Activated T-helper 2 cell treated with anti-CD3 and anti-CD28 coated beads, Interferon-gamma antibody, Interleukin-2, Interleukin-4, amounts not matched to agents 10 μg/mL and 5 μg/mL and 100 μg/mL, durations not matched to agents 14 hours and 24 hours and 36 hours (primary cell): ENCODE results near the gene CS. TPM values are rescaled to one million over a fixed set of nuclear protein-coding genes. Genes with fewer than 3 reads are reported as not detected.
"Not testable (repeated sequence)": the region's sequence is repeated elsewhere in the genome, so short reads cannot be mapped to it uniquely, and the experiment has no call there.

Experiments used
- DNase-seq: peaks from one replicate; pipeline ENCODE4 v3.0.0; 2021; ENCODE audit warnings: low spot score
- H3K27ac Mint-ChIP-seq: one replicate; pipeline ENCODE4 v1.8.0; 2021; ENCODE audit warnings: mixed read lengths
- H3K27me3 Mint-ChIP-seq: one replicate; pipeline ENCODE4 v1.8.0; 2021; ENCODE audit warnings: low read depth, mixed read lengths
- H3K36me3 Mint-ChIP-seq: one replicate; pipeline ENCODE4 v1.8.0; 2021; ENCODE audit warnings: low read depth, mixed read lengths
- H3K4me1 Mint-ChIP-seq: one replicate; pipeline ENCODE4 v1.8.0; 2021; ENCODE audit warnings: low read depth, mixed read lengths
- H3K4me3 Mint-ChIP-seq: one replicate; pipeline ENCODE4 v1.8.0; 2021; ENCODE audit warnings: low read depth, mild to moderate bottlenecking, moderate library complexity, mixed read lengths
- H3K9me3 Mint-ChIP-seq: one replicate; pipeline ENCODE4 v1.8.0; 2021; ENCODE audit warnings: mixed read lengths
- intact Hi-C: fragments of 100-400 bp; cut with micrococcal nuclease; formaldehyde crosslinking; loops from one replicate; pipeline ENCODE4 v1.15.1; 2023
- total RNA-seq: library from RNA; stranded (reverse); gene quantifications from 2 replicates; pipeline ENCODE4 v1.2.3, GENCODE V29; 2022

Gene CS
- total RNA-seq, 1 donor from 2014 or later: 253 TPM

- peak within 1 kb of the TSS; percentile 100 for H3K27ac Mint-ChIP-seq
- intact Hi-C loops: loop anchor here (1.0 to 5.0 kb wide), 7 partner anchors 18 to 393 kb away; partner anchors contain the start of genes COQ10A, CS, NABP2 and NACA
- H3K4me1 Mint-ChIP-seq: peaks cover 38% of the 10 kb centered on the region
- H3K4me3 Mint-ChIP-seq: peak within 1 kb of the TSS; percentile 96
- H3K27me3 Mint-ChIP-seq: no peaks in the 10 kb centered on the region
- peak; percentile 93 for DNase-seq
- H3K36me3 Mint-ChIP-seq: peaks cover 3% of the 10 kb centered on the region
- no peaks in the 10 kb centered on the region for H3K9me3 Mint-ChIP-seq
These were observed 33.8 kb upstream of the CS start, which contains the start of gene PAN2 for GRCh38 chr12:56333679-56334489. Gene PAN2, minus strand, starts transcription at chr12:56334000. Its CDS starts 906 bp downstream, at chr12:56333094.

DNA sequence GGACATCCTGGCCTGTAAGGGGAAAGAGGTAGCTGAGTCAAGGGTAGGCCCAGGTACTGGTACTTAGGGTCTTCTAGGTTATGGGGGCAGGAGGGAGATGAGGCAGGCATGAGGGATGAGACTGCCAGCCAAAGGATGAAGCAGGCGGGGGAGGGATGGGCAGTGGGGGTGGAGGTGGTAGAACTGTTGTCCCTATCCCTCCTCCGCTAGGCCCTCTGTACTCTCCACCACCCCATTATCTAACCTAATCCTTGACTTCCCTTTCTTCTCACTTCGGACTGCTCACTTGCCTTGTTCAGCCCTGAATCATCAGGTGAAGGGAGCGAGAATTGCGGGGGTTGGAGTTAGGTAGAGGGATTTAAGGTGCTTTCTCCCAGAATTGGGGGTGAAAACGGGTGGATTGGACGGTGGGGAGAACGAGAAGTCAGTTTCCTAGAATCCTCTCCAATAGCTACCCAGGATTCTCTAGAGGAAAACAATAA is 33.1 kb upstream of the CS start:
- DNase-seq: no peak
- no peaks in the 10 kb centered on the region for H3K9me3 Mint-ChIP-seq
- H3K27ac Mint-ChIP-seq: peak overlapping the region; percentile 100
- no peaks in the 10 kb centered on the region for H3K36me3 Mint-ChIP-seq
- H3K4me3 Mint-ChIP-seq: peak overlapping the region; percentile 96
- intact Hi-C loops: loop anchor here (1.0 to 5.0 kb wide), 5 partner anchors 17 to 394 kb away; partner anchors contain the start of genes CS, NABP2, NACA and RNF41
- no peaks in the 10 kb centered on the region for H3K27me3 Mint-ChIP-seq
- H3K4me1 Mint-ChIP-seq: peaks cover 32% of the 10 kb centered on the region

DNA sequence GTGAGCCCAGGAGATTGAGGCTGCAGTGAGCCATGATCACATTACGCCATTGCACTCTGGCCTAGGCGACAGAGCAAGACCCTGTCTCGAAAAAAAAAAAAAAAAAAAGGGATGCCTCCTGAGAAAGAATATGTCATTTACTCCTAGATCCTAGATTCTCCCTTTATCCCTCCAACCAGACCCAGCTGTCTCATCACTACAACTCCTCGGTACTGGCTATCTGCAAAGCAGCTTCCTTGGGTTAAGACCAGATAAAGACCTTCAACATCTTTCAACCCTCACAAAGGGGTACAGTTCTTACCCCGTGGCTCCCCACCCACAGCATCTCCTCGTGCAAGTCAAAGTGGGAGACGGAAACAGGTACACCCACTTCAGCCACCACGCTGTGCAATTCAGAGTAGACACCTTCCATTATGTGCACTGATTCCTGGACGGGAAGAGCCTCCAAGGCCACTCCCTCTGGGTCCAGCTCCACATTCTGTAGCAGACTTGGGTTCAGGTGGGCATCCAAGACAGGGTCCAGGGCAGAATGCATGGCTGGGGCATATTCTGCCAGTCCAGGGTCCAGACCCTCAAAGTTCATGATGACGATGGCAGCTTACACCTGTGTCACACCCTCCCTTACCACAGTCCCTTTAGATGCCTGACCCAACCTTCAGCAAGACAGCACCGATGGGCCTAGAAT is 32.5 kb upstream of the CS start:
- no peak for DNase-seq
- peak overlapping the region; percentile 96 for H3K4me3 Mint-ChIP-seq
- no peaks in the 10 kb centered on the region for H3K9me3 Mint-ChIP-seq
- H3K4me1 Mint-ChIP-seq: peaks cover 26% of the 10 kb centered on the region
- no peaks in the 10 kb centered on the region for H3K27me3 Mint-ChIP-seq
- H3K36me3 Mint-ChIP-seq: no peaks in the 10 kb centered on the region
- intact Hi-C loops: loop anchor here (1.0 to 5.0 kb wide), 5 partner anchors 16 to 395 kb away; partner anchors contain the start of genes CS, NABP2, NACA and RNF41
- H3K27ac Mint-ChIP-seq: peak overlapping the region; percentile 100

GRCh38 chr12:56330936-56331490 is 30.9 kb upstream of the CS start:
- Mint-ChIP-seq H3K4me1 (peaks cover 19% of the 10 kb centered on the region), H3K27ac (peak overlapping the region; percentile 9), H3K9me3 (no peaks in the 10 kb centered on the region), H3K36me3 (peaks cover 11% of the 10 kb centered on the region), H3K27me3 (no peaks in the 10 kb centered on the region), H3K4me3 (no peak overlapping the region)
- intact Hi-C loops: loop anchor here (5.0 kb wide), 3 partner anchors 109 to 396 kb away; partner anchors contain the start of genes NABP2, NACA, RNF41 and TIMELESS
- no peak for DNase-seq

- Mint-ChIP-seq H3K4me1 (peaks cover 6% of the 10 kb centered on the region), H3K4me3 (no peak overlapping the region), H3K9me3 (no peaks in the 10 kb centered on the region), H3K27ac (no peak overlapping the region), H3K36me3 (peaks cover 31% of the 10 kb centered on the region), H3K27me3 (no peaks in the 10 kb centered on the region)
- no peak for DNase-seq
- intact Hi-C loops: no loop called here
These were observed 26.4 kb upstream of the CS start for GRCh38 chr12:56326533-56326932.

DNA sequence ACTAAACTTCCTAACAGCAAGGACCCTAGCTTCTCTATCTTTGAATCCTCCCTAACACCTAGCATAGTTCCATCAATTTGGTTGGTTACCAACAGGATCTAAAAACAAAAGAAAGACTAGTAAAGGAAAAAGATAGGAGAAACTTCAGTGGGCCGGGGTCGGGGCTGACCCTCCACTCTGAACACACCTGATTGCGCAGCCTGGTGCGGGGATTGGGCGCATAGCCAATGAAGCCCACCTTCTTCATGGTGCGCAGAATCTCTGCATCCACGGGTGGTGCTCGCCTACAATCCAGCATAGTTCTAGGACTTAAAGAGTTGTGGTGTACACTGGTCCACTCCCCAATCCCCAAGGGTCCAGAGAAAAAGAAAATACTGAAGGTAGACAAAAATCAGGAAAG is 26.0 kb upstream of the CS start:
- Mint-ChIP-seq H3K9me3 (no peaks in the 10 kb centered on the region), H3K4me3 (no peak overlapping the region), H3K27me3 (no peaks in the 10 kb centered on the region), H3K36me3 (peaks cover 31% of the 10 kb centered on the region), H3K4me1 (peaks cover 2% of the 10 kb centered on the region), H3K27ac (no peak overlapping the region)
- intact Hi-C loops: no loop called here
- no peak for DNase-seq

DNA sequence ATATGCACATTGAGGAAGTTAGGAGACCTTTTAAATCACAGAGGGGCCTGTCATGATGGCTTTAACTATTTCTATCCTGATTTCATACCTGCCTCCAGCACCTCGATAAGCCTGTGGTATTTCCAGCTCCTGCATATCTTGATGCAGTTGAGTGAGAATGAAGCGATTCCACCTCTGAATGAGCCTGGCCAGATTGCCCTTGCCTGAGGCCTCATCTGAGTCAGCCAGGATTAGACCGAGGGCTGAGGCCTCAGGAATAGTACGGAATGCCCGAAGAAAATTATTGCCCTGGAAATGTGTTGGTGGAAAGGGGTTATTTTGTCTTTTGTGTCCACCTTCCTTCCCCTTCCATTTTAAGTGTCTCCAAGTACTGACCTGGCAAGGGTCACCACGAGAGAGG is 24.1 kb upstream of the CS start:
- DNase-seq: no peak
- H3K4me3 Mint-ChIP-seq: no peak overlapping the region
- intact Hi-C loops: no loop called here
- H3K27me3 Mint-ChIP-seq: no peaks in the 10 kb centered on the region
- H3K9me3 Mint-ChIP-seq: no peaks in the 10 kb centered on the region
- no peaks in the 10 kb centered on the region for H3K4me1 Mint-ChIP-seq
- no peak overlapping the region for H3K27ac Mint-ChIP-seq
- H3K36me3 Mint-ChIP-seq: peaks cover 41% of the 10 kb centered on the region

GRCh38 chr12:56321610-56322009 is 21.5 kb upstream of the CS start:
- DNase-seq, intact Hi-C loops, H3K27me3 Mint-ChIP-seq, H3K9me3 Mint-ChIP-seq, H3K4me1 Mint-ChIP-seq, H3K27ac Mint-ChIP-seq, H3K4me3 Mint-ChIP-seq: not testable (repeated sequence)
- H3K36me3 Mint-ChIP-seq: peaks cover 38% of the 10 kb centered on the region

GRCh38 chr12:56321027-56321426 is 20.9 kb upstream of the CS start:
- no peak for DNase-seq
- Mint-ChIP-seq H3K27me3 (no peaks in the 10 kb centered on the region), H3K4me3 (no peak overlapping the region), H3K9me3 (no peaks in the 10 kb centered on the region), H3K36me3 (peaks cover 34% of the 10 kb centered on the region), H3K4me1 (no peaks in the 10 kb centered on the region), H3K27ac (no peak overlapping the region)
- intact Hi-C loops: no loop called here

- Mint-ChIP-seq H3K9me3 (no peaks in the 10 kb centered on the region), H3K27ac (no peak overlapping the region), H3K36me3 (peaks cover 31% of the 10 kb centered on the region), H3K4me3 (no peak overlapping the region), H3K27me3 (no peaks in the 10 kb centered on the region), H3K4me1 (peaks cover 6% of the 10 kb centered on the region)
- intact Hi-C loops: loop anchor here (5.0 kb wide), 2 partner anchors 130 to 200 kb away; partner anchors contain the start of genes RPL41, TIMELESS and ZC3H10
- DNase-seq: no peak
These were observed 17.5 kb upstream of the CS start for GRCh38 chr12:56317675-56318074.

- Mint-ChIP-seq H3K27me3 (no peaks in the 10 kb centered on the region), H3K4me3 (peak within 1 kb of the TSS; percentile 99), H3K9me3 (no peaks in the 10 kb centered on the region), H3K27ac (peak within 1 kb of the TSS; percentile 98), H3K4me1 (peaks cover 6% of the 10 kb centered on the region), H3K36me3 (peaks cover 29% of the 10 kb centered on the region)
- peak; percentile 88 for DNase-seq
- intact Hi-C loops: loop anchor here (1.0 to 5.0 kb wide), 6 partner anchors 16 to 199 kb away; partner anchors contain the start of genes CS, PAN2, RPL41 and SPRYD4
These were observed 15.7 kb upstream of the CS start, which contains the start of gene CNPY2 for GRCh38 chr12:56315622-56316473. Gene CNPY2, minus strand, starts transcription at chr12:56315988. Its CDS starts 771 bp downstream, at chr12:56315217.
